ENCODE data around the gene TTC33.
A peak's percentile ranks its signal among the peaks of the same experiment; 100 is the strongest.

Gene TTC33

DNA sequence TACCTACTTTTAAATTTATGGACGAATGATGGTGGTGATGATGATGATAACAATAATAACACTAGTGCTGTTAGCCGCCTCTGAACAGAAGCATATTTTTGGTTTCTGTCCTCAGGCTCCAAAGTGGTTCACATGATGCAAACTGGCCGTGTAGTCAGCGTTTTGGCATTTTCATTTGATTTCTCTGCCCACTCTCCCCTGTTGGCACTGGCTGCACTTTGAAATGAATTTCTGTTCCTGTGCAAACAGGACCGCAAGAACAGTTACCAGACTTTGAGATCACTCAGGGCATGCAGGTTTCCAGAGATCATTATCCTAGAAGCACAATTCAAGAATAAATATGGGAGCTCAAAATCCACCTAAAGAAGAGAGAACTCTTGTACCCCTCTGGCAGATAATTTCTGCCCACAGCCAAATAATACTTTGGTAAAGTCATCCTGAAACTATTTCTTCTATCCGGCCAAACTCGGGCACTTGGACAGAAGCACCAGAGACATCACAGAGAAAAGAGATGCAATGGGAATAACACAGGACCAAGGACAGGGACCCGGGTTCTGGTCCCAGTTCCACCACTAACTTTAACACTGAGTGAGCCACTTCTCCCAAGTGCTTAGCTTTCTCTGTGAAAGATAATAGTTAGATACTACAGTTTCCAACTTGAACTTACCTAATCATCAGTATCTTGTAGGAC is 277.8 kb downstream of the TTC33 start:
- Histone ChIP-seq H3K4me1 (ENCODE audit: insufficient read depth, insufficient read length) (no peaks in the 10 kb centered on the region), H3K36me3 (ENCODE audit: insufficient read depth, insufficient read length, low read length) (no peaks in the 10 kb centered on the region), H3K27me3 (ENCODE audit: insufficient read depth, insufficient read length) (no peaks in the 10 kb centered on the region), H3K9me3 (ENCODE audit: insufficient read depth, low read length) (no peaks in the 10 kb centered on the region), H3K4me3 (ENCODE audit: insufficient read length, low read depth) (no peak overlapping the region), H3K9ac (ENCODE audit: insufficient read length, low read depth) (no peak overlapping the region)
- DNase-seq (ENCODE audit: low read depth, low spot score): no peak
- no peak for TF ChIP-seq SUZ12 (IDR thresholded peaks at IDR 0.05; ENCODE audit: extremely low read depth, insufficient read depth, insufficient read length)
- TF ChIP-seq ZNF274 (IDR thresholded peaks at IDR 0.05; ENCODE audit: low read depth, low read length): no peak
- TF ChIP-seq YY1 (IDR thresholded peaks at IDR 0.05; ENCODE audit: insufficient read depth, insufficient read length): no peak

DNA sequence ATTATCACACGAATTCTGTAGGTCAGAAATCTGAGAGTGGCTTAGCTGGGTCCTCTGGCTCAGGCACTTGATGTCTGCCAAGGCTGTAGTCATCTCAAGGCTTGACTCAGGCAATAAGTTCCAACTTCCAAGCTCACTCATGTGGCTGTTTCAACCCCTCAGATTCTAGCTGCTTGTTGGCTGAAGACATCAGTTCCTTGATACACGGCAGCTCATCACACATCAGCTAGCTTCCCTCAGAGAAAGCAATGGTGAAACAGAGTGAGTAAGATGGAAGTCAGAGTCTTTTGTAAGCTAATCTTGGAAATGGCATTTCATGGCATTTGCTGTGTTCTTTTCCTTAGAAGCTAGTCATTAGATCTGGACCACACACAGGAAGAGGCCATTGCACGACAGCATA is 280.2 kb downstream of the TTC33 start:
- H3K4me1 ChIP-seq (ENCODE audit: insufficient read depth, insufficient read length): no peaks in the 10 kb centered on the region
- no peaks in the 10 kb centered on the region for H3K9me3 ChIP-seq (ENCODE audit: insufficient read depth, low read length)
- no peaks in the 10 kb centered on the region for H3K36me3 ChIP-seq (ENCODE audit: insufficient read depth, insufficient read length, low read length)
- H3K27me3 ChIP-seq (ENCODE audit: insufficient read depth, insufficient read length): no peaks in the 10 kb centered on the region
- no peak for DNase-seq (ENCODE audit: low read depth, low spot score)
- TF ChIP-seq YY1 (IDR thresholded peaks at IDR 0.05; ENCODE audit: insufficient read depth, insufficient read length) (no peak), SUZ12 (IDR thresholded peaks at IDR 0.05; ENCODE audit: extremely low read depth, insufficient read depth, insufficient read length) (no peak), ZNF274 (IDR thresholded peaks at IDR 0.05; ENCODE audit: low read depth, low read length) (no peak)
- no peak overlapping the region for H3K4me3 ChIP-seq (ENCODE audit: insufficient read length, low read depth)
- no peak overlapping the region for H3K9ac ChIP-seq (ENCODE audit: insufficient read length, low read depth)

DNA sequence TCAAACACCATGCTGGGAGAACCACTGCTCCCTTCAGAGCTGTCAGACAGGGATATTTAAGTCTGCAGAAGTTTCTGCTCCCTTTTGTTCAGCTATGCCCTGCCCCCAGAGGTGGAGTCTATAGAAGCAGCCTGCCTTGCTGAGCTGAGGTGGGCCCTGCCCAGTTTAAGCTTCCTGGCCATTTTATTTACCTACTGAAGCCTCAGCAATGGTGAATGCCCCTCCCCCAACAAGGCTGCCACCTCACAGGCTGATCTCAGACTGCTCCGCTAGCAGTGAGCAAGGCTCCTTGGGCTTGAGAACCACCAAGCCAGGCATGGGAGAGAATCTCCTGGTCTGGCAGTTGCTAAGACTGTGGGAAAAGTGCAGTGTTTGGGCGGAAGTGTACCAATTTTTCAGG is 281.5 kb downstream of the TTC33 start:
- TF ChIP-seq SUZ12 (IDR thresholded peaks at IDR 0.05; ENCODE audit: extremely low read depth, insufficient read depth, insufficient read length): no peak
- no peak for TF ChIP-seq ZNF274 (IDR thresholded peaks at IDR 0.05; ENCODE audit: low read depth, low read length)
- DNase-seq (ENCODE audit: low read depth, low spot score): peak; percentile 13
- Histone ChIP-seq H3K4me1 (ENCODE audit: insufficient read depth, insufficient read length) (no peaks in the 10 kb centered on the region), H3K9ac (ENCODE audit: insufficient read length, low read depth) (no peak overlapping the region), H3K36me3 (ENCODE audit: insufficient read depth, insufficient read length, low read length) (no peaks in the 10 kb centered on the region), H3K4me3 (ENCODE audit: insufficient read length, low read depth) (no peak overlapping the region), H3K9me3 (ENCODE audit: insufficient read depth, low read length) (no peaks in the 10 kb centered on the region), H3K27me3 (ENCODE audit: insufficient read depth, insufficient read length) (no peaks in the 10 kb centered on the region)

DNA sequence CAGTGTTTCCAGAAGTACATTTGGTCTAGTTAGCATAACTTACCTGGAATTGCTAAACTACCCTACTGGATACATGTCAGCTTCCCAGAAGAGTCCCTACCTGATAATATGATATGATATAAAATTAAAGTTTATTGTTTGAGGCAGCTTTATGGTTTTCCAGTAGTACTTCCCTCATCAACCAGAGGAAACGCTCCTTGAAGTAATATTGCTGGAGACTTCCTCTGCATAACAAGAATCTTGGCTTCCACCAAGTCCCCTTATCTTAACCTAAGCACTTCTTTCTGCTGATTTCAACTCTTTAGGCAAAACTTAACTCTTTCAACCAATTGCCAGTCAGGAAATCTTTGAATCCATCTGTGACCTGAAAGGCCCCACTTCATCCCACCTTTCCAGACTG is 290.3 kb downstream of the TTC33 start:
- Histone ChIP-seq H3K27me3 (ENCODE audit: insufficient read depth, insufficient read length) (no peaks in the 10 kb centered on the region), H3K36me3 (ENCODE audit: insufficient read depth, insufficient read length, low read length) (no peaks in the 10 kb centered on the region), H3K4me1 (ENCODE audit: insufficient read depth, insufficient read length) (no peaks in the 10 kb centered on the region), H3K9ac (ENCODE audit: insufficient read length, low read depth) (no peak overlapping the region), H3K9me3 (ENCODE audit: insufficient read depth, low read length) (no peaks in the 10 kb centered on the region), H3K4me3 (ENCODE audit: insufficient read length, low read depth) (no peak overlapping the region)
- no peak for DNase-seq (ENCODE audit: low read depth, low spot score)
- no peak for TF ChIP-seq SUZ12 (IDR thresholded peaks at IDR 0.05; ENCODE audit: extremely low read depth, insufficient read depth, insufficient read length)
- TF ChIP-seq ZNF274 (IDR thresholded peaks at IDR 0.05; ENCODE audit: low read depth, low read length): no peak
- no peak for TF ChIP-seq YY1 (IDR thresholded peaks at IDR 0.05; ENCODE audit: insufficient read depth, insufficient read length)

GRCh38 chr5:40464511-40464910 is 291.2 kb downstream of the TTC33 start:
- no peaks in the 10 kb centered on the region for H3K9me3 ChIP-seq (ENCODE audit: insufficient read depth, low read length)
- H3K4me3 ChIP-seq (ENCODE audit: insufficient read length, low read depth): no peak overlapping the region
- H3K27me3 ChIP-seq (ENCODE audit: insufficient read depth, insufficient read length): no peaks in the 10 kb centered on the region
- no peak for DNase-seq (ENCODE audit: low read depth, low spot score)
- H3K4me1 ChIP-seq (ENCODE audit: insufficient read depth, insufficient read length): no peaks in the 10 kb centered on the region
- H3K36me3 ChIP-seq (ENCODE audit: insufficient read depth, insufficient read length, low read length): no peaks in the 10 kb centered on the region
- no peak overlapping the region for H3K9ac ChIP-seq (ENCODE audit: insufficient read length, low read depth)
- TF ChIP-seq YY1 (IDR thresholded peaks at IDR 0.05; ENCODE audit: insufficient read depth, insufficient read length): no peak
- no peak for TF ChIP-seq SUZ12 (IDR thresholded peaks at IDR 0.05; ENCODE audit: extremely low read depth, insufficient read depth, insufficient read length)
- TF ChIP-seq ZNF274 (IDR thresholded peaks at IDR 0.05; ENCODE audit: low read depth, low read length): no peak

Data from NT2/D1 (cell line).